IPS-18a (cell line): ENCODE results near the gene NETO2.
"Not testable (repeated sequence)": the region's sequence is repeated elsewhere in the genome, so short reads cannot be mapped to it uniquely, and the experiment has no call there.

Experiments
- H3K27ac ChIP-seq: one replicate; pipeline ENCODE4 v1.5.1; 2013; ENCODE audit warnings: low read length
- H3K27me3 ChIP-seq: one replicate; pipeline ENCODE4 v1.6.1; 2013; ENCODE audit warnings: mild to moderate bottlenecking, low read length; ENCODE audit not compliant: control insufficient read depth, insufficient read depth
- H3K36me3 ChIP-seq: one replicate; pipeline ENCODE4 v1.6.1; 2013; ENCODE audit warnings: low read depth, low read length; ENCODE audit not compliant: control insufficient read depth
- H3K4me1 ChIP-seq: one replicate; pipeline ENCODE4 v1.6.1; 2013; ENCODE audit warnings: low read depth, low read length; ENCODE audit not compliant: control insufficient read depth
- H3K4me3 ChIP-seq: one replicate; pipeline ENCODE4 v1.5.1; 2013; ENCODE audit warnings: low read length
- H3K9ac ChIP-seq: one replicate; pipeline ENCODE4 v1.6.1; 2013; ENCODE audit warnings: mild to moderate bottlenecking, low read length, moderate library complexity
- H3K9me3 ChIP-seq: one replicate; pipeline ENCODE4 v1.6.1; 2013; ENCODE audit warnings: low read depth, low read length; ENCODE audit not compliant: control insufficient read depth

Gene NETO2, protein sequence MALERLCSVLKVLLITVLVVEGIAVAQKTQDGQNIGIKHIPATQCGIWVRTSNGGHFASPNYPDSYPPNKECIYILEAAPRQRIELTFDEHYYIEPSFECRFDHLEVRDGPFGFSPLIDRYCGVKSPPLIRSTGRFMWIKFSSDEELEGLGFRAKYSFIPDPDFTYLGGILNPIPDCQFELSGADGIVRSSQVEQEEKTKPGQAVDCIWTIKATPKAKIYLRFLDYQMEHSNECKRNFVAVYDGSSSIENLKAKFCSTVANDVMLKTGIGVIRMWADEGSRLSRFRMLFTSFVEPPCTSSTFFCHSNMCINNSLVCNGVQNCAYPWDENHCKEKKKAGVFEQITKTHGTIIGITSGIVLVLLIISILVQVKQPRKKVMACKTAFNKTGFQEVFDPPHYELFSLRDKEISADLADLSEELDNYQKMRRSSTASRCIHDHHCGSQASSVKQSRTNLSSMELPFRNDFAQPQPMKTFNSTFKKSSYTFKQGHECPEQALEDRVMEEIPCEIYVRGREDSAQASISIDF

GRCh38 chr16:47143677-47144558 lies at the start of gene NETO2:
TSS of gene NETO2 (minus strand) at chr16:47143945. CDS start at chr16:47143612, 333 bp downstream.
- Histone ChIP-seq H3K27me3 (peaks cover 31% of the 10 kb centered on the region), H3K27ac (no peak within 1 kb of the TSS), H3K9ac (peak within 1 kb of the TSS; percentile 77)

GRCh38 chr16:47182318-47182717 lies 38.6 kb upstream of the NETO2 start:
- no peaks in the 10 kb centered on the region for H3K9me3 ChIP-seq
- no peaks in the 10 kb centered on the region for H3K27me3 ChIP-seq
- H3K36me3 ChIP-seq: no peaks in the 10 kb centered on the region
- H3K4me3 ChIP-seq: no peak overlapping the region
- H3K27ac ChIP-seq: no peak overlapping the region
- no peaks in the 10 kb centered on the region for H3K4me1 ChIP-seq
- no peak overlapping the region for H3K9ac ChIP-seq

More at GRCh38 chr16:47143677-47144558, at the start of gene NETO2:
- H3K4me1 ChIP-seq: peaks cover 9% of the 10 kb centered on the region
- no peaks in the 10 kb centered on the region for H3K36me3 ChIP-seq
- no peaks in the 10 kb centered on the region for H3K9me3 ChIP-seq
- peak within 1 kb of the TSS; percentile 64 for H3K4me3 ChIP-seq

GRCh38 chr16:47181066-47181465 lies 37.3 kb upstream of the NETO2 start:
- not testable (repeated sequence) for H3K9ac ChIP-seq, H3K4me1 ChIP-seq, H3K4me3 ChIP-seq

GRCh38 chr16:47180073-47180472 lies 36.3 kb upstream of the NETO2 start:
- no peak overlapping the region for H3K9ac ChIP-seq

More at GRCh38 chr16:47181066-47181465, 37.3 kb upstream of the NETO2 start:
- not testable (repeated sequence) for H3K27me3 ChIP-seq, H3K9me3 ChIP-seq, H3K27ac ChIP-seq, H3K36me3 ChIP-seq

DNA sequence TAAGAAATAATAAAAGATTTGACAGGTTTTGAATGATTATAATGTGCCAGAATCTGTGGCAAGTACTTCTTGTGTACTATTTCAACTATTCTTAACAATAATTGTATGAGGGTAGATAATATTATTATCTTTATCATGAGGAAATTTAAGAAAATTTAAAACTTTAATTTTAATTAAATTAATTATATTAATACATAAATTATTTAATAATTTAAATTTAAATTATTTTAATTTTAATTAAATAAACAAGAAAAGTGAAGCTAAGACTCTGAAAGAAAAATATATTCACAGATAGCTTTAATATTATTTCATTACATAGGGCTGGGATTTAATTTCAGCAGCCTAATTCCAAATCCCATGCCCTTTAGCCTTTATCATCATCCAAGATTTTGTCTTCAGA lies 31.4 kb upstream of the NETO2 start:
- Histone ChIP-seq H3K4me3 (no peak overlapping the region), H3K36me3 (no peaks in the 10 kb centered on the region), H3K27me3 (no peaks in the 10 kb centered on the region), H3K27ac (no peak overlapping the region), H3K4me1 (no peaks in the 10 kb centered on the region), H3K9me3 (no peaks in the 10 kb centered on the region), H3K9ac (no peak overlapping the region)

More at GRCh38 chr16:47180073-47180472, 36.3 kb upstream of the NETO2 start:
- no peaks in the 10 kb centered on the region for H3K4me1 ChIP-seq
- H3K36me3 ChIP-seq: no peaks in the 10 kb centered on the region
- no peak overlapping the region for H3K4me3 ChIP-seq
- no peak overlapping the region for H3K27ac ChIP-seq
- H3K9me3 ChIP-seq: no peaks in the 10 kb centered on the region
- H3K27me3 ChIP-seq: no peaks in the 10 kb centered on the region

GRCh38 chr16:47162670-47163420 lies 19.1 kb upstream of the NETO2 start:
- Histone ChIP-seq H3K27me3 (no peaks in the 10 kb centered on the region), H3K9me3 (no peaks in the 10 kb centered on the region), H3K4me3 (no peak overlapping the region), H3K4me1 (no peaks in the 10 kb centered on the region), H3K36me3 (no peaks in the 10 kb centered on the region), H3K27ac (no peak overlapping the region), H3K9ac (no peak overlapping the region)

DNA sequence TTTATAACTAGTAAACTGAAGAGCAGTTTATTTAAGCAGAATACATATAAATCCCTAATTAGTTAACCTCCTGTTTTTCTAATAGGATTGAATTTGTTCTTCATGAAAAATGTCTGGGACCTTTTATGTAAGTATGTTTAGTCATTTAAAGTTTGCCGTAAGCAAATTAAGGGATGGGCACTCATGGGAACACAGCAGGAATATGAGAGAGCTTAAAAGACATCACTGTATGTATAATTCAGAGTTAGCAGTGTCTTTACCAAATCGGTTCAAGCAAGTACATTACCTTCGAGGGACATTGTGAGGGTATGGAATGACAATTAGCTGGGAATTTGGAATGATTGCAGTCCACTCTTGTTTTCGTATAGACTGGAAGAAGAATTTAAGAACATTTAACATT lies 17.7 kb upstream of the NETO2 start:
- H3K36me3 ChIP-seq: no peaks in the 10 kb centered on the region
- H3K9me3 ChIP-seq: no peaks in the 10 kb centered on the region
- no peaks in the 10 kb centered on the region for H3K27me3 ChIP-seq
- H3K4me1 ChIP-seq: no peaks in the 10 kb centered on the region
- no peak overlapping the region for H3K4me3 ChIP-seq
- no peak overlapping the region for H3K9ac ChIP-seq
- no peak overlapping the region for H3K27ac ChIP-seq

DNA sequence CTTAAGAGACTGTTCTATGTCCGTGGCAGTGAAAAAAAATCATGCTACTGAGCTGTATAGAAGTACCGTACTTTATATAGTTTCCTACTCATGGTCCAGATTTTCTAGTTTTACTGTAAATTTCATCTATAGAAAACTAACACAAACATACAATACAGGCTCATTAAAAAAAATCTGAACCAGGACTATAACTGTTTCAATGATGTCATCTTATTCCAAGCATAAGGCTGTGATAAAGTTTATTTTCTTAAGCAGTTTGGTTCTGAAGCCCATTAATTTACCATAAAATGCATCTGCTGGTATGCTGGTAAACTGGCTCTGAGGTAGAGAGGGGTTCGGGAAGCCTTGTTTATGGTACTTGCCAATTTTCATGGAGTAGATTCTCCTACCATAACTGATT lies 16.7 kb upstream of the NETO2 start:
- Histone ChIP-seq H3K9ac (no peak overlapping the region), H3K9me3 (no peaks in the 10 kb centered on the region), H3K4me1 (no peaks in the 10 kb centered on the region), H3K36me3 (no peaks in the 10 kb centered on the region), H3K27ac (no peak overlapping the region), H3K4me3 (no peak overlapping the region), H3K27me3 (no peaks in the 10 kb centered on the region)

DNA sequence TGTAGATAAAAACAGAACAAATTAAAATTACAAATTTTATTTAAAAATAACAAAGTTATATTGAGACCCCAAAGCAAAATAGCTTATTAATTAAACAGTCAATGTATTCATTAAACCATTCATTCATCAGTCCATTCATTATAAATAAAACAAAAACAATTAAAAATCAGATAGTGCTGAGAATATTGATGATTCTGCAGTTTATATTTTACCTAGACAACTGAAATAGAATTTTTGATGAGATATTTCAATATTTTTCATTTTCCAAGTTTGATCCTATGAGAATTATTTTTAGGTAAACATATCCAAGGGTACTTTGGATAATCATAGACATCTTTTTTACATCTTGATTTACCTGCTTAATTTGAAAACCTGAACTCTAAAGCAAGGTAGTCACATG lies 15.2 kb upstream of the NETO2 start:
- no peaks in the 10 kb centered on the region for H3K9me3 ChIP-seq
- no peak overlapping the region for H3K27ac ChIP-seq
- H3K4me1 ChIP-seq: no peaks in the 10 kb centered on the region
- H3K36me3 ChIP-seq: no peaks in the 10 kb centered on the region
- H3K4me3 ChIP-seq: no peak overlapping the region
- no peak overlapping the region for H3K9ac ChIP-seq
- no peaks in the 10 kb centered on the region for H3K27me3 ChIP-seq

- H3K9me3 ChIP-seq: peaks cover 9% of the 10 kb centered on the region
- H3K4me3 ChIP-seq: no peak overlapping the region
- H3K9ac ChIP-seq: no peak overlapping the region
- H3K27ac ChIP-seq: no peak overlapping the region
- no peaks in the 10 kb centered on the region for H3K4me1 ChIP-seq
- H3K36me3 ChIP-seq: no peaks in the 10 kb centered on the region
- no peaks in the 10 kb centered on the region for H3K27me3 ChIP-seq
Measured at GRCh38 chr16:47156680-47157215, 13.0 kb upstream of the NETO2 start.

DNA sequence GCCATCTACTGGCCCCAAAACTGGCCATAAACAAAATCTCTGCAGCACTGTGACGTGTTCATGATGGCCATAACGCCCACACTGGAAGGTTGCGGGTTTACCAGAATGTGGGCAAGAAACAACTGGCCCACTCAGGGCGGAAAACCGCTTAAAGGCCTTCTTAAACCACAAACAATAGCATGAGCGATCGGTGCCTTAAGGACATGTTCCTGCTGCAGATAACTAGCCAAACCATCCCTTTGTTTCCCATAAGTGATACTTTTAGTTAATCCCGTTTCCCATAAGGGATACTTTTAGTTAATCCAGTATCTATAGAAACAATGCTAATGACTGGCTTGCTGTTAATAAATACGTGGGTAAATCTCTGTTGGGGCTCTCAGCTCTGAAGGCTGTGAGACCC lies 8.8 kb upstream of the NETO2 start:
- not testable (repeated sequence) for H3K36me3 ChIP-seq, H3K9me3 ChIP-seq, H3K27ac ChIP-seq, H3K4me1 ChIP-seq, H3K9ac ChIP-seq, H3K27me3 ChIP-seq, H3K4me3 ChIP-seq
